Progenitor cell of endocrine pancreas (in vitro differentiated cells): ENCODE measurements around the gene GAS7. TPM values are rescaled to one million over a fixed set of nuclear protein-coding genes. Genes with fewer than 3 reads are reported as not detected.

Experiments used
- DNase-seq: peaks from one replicate; pipeline ENCODE4 v3.0.0; 2021; ENCODE audit warnings: low spot score; ENCODE audit not compliant: unreplicated experiment
- H3K27ac Mint-ChIP-seq: 2 replicates; pipeline ENCODE4 v1.8.0; 2021; ENCODE audit warnings: mild to moderate bottlenecking, moderate library complexity, mixed read lengths
- H3K27me3 Mint-ChIP-seq: 2 replicates; pipeline ENCODE4 v1.8.0; 2021; ENCODE audit warnings: mixed read lengths
- H3K36me3 Mint-ChIP-seq: 2 replicates; pipeline ENCODE4 v1.8.0; 2022; ENCODE audit warnings: mixed read lengths; ENCODE audit not compliant: insufficient read depth
- H3K4me1 Mint-ChIP-seq: 2 replicates; pipeline ENCODE4 v1.8.0; 2021; ENCODE audit warnings: low read depth, mixed read lengths
- H3K4me3 Mint-ChIP-seq: 2 replicates; pipeline ENCODE4 v1.8.0; 2021; ENCODE audit warnings: low read depth, mild to moderate bottlenecking, moderate library complexity, mixed read lengths
- H3K9me3 Mint-ChIP-seq: 2 replicates; pipeline ENCODE4 v1.8.0; 2021; ENCODE audit warnings: low read depth, mixed read lengths
- CTCF ChIP-seq: fragments of 200-600 bp; sonication (generic); IDR thresholded peaks from one replicate; pipeline ENCODE4 v1.5.0; 2021; ENCODE audit warnings: antibody characterized with exemption, mild to moderate bottlenecking; ENCODE audit not compliant: unreplicated experiment
- total RNA-seq: library from RNA; stranded (reverse); gene quantifications from 2 replicates; pipeline ENCODE4 v1.2.1, GENCODE V29; 2021

Gene GAS7
- total RNA-seq, 1 donor from 2014 or later = 3.4 TPM

DNA sequence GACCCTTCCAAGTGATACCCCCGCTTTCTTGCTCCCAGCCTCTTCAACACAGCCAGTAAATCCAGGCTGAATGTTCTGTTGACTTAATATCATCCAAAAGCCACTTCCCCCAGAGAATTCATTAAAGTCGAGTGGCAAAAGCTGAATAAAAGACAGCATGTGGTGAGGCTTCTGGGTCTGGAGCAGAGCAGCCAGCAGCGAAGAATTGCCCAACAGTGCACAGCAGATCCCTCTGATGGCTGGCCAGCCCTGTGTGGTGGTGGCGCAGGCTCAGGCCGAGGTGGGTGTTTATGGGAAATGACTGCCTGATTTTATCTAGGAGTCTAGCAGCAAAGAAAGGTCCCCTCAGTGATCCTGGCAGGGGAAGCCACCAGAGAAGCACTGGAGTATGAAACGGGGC is 263.0 kb downstream of the GAS7 start:
- Mint-ChIP-seq H3K9me3 (no peaks in the 10 kb centered on the region), H3K4me3 (no peak overlapping the region), H3K27me3 (peaks cover 13% of the 10 kb centered on the region), H3K36me3 (no peaks in the 10 kb centered on the region), H3K4me1 (no peaks in the 10 kb centered on the region), H3K27ac (no peak overlapping the region)
- TF ChIP-seq CTCF = no peak
- no peak for DNase-seq

DNA sequence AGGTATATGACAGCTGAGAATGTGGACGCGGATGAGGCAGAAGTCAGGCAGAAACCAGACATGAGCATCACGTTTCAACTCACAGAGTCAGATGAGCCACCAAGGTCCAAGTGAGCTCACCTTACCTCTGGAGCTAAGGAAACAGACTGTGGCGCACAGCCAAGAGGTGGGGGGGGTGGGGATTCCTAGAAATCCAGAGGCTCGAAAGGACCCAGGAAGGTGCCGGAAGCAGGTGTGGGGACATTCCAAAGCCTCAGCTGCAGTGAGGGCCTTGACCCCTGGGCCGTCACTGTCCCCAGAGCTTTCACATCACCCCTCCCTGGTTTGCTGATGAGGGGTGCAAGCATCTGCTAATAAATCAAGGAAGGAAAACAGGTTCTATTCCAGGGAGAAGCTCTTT is 264.1 kb downstream of the GAS7 start:
- peaks cover 17% of the 10 kb centered on the region for H3K27me3 Mint-ChIP-seq
- no peaks in the 10 kb centered on the region for H3K4me1 Mint-ChIP-seq
- H3K27ac Mint-ChIP-seq = no peak overlapping the region
- H3K36me3 Mint-ChIP-seq = no peaks in the 10 kb centered on the region
- no peak overlapping the region for H3K4me3 Mint-ChIP-seq
- no peaks in the 10 kb centered on the region for H3K9me3 Mint-ChIP-seq
- no peak for DNase-seq
- TF ChIP-seq CTCF = no peak

DNA sequence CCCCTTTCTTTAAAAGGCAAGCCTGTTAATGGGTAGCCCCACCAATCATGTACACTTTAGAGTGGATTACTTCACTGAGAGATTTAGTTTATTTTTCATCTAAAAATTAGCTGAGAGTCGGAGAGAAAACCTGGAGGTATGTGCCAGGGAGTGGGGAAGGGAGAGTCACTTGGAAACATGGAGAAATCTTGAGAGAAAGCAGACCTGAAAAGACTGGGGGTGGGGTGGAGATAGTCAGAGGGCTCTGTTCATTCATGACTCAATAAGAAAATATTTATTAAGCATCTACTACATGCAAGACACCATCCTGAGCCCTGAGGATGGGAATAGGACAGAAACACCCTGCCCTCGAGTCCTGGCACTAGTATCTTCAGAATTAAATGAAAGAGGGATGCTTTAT is 265.9 kb downstream of the GAS7 start:
- H3K4me1 Mint-ChIP-seq = peaks cover 1% of the 10 kb centered on the region
- no peak overlapping the region for H3K27ac Mint-ChIP-seq
- peaks cover 21% of the 10 kb centered on the region for H3K27me3 Mint-ChIP-seq
- H3K4me3 Mint-ChIP-seq = no peak overlapping the region
- no peak for TF ChIP-seq CTCF
- no peak for DNase-seq
- no peaks in the 10 kb centered on the region for H3K36me3 Mint-ChIP-seq
- H3K9me3 Mint-ChIP-seq = no peaks in the 10 kb centered on the region

DNA sequence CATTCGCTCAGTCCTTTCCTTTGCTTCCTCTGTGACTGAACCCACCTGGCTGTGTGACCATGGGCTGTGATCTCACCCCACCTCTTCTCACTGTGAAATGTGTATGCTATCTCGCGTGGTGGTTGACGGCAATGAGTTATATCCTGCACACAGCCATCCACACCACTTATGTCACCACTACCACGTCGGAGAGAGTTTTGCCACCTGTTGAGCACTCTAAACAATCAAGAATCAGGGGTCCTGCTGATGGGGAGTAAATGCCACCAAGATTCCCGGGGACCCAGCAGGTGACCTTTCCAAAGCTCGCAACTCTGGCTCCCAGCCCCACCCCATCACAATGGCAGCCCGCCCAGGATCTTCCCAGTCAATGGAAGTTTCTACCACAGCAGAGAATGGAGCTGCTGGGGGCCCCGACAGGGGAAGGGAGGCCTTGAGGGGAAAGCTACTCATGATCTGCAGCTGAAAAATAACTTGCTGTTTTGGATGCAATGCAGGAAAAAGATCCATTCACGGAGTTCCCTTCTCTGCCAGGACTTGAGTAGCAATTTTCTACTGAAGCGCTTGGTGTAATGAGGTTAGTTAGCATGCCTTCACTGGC is 267.2 kb downstream of the GAS7 start:
- H3K4me1 Mint-ChIP-seq = peaks cover 1% of the 10 kb centered on the region
- no peak for TF ChIP-seq CTCF
- H3K9me3 Mint-ChIP-seq = no peaks in the 10 kb centered on the region
- H3K4me3 Mint-ChIP-seq = no peak overlapping the region
- H3K27me3 Mint-ChIP-seq = peaks cover 21% of the 10 kb centered on the region
- DNase-seq = no peak
- H3K36me3 Mint-ChIP-seq = no peaks in the 10 kb centered on the region
- H3K27ac Mint-ChIP-seq = no peak overlapping the region

DNA sequence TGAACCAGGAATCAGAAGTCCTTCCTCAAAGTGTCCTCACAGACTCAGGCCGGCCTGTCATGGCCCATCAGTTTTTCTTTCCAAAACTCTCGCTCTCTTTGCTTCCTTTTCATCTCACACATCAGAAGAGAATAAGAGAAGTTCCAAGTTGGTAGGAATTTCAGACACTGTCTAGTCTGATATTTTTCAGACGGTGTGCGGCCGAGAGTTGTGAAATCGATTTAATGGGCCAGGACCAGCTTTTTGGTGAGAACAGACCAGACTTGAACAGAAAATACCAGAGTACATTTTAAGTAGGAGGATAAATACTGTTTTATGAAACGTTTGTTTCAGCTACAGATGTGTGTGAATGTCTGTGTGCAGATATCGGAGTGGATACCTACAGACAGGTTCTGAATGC is 268.5 kb downstream of the GAS7 start:
- no peaks in the 10 kb centered on the region for H3K9me3 Mint-ChIP-seq
- DNase-seq = no peak
- peaks cover 21% of the 10 kb centered on the region for H3K27me3 Mint-ChIP-seq
- no peak overlapping the region for H3K27ac Mint-ChIP-seq
- H3K36me3 Mint-ChIP-seq = no peaks in the 10 kb centered on the region
- H3K4me3 Mint-ChIP-seq = no peak overlapping the region
- TF ChIP-seq CTCF = no peak
- peaks cover 1% of the 10 kb centered on the region for H3K4me1 Mint-ChIP-seq
